GM13976 (cell line): ENCODE measurements around the gene DSCAM.
"Not testable (repeated sequence)": the region's sequence is repeated elsewhere in the genome, so short reads cannot be mapped to it uniquely, and the experiment has no call there.

Experiments used
- DNase-seq: peaks from one replicate; pipeline ENCODE4 v3.0.0; 2012; ENCODE audit warnings: low spot score
- in situ Hi-C: fragments of 300-500 bp; cut with MboI; formaldehyde crosslinking; loops from one replicate; pipeline ENCODE4 v1.12.0; 2022; ENCODE audit warnings: low sequenced_read_pairs, mixed read lengths, inconsistent platforms; ENCODE audit not compliant: unreplicated experiment
- TF ChIP-seq, protein P1 (sequence below): IDR thresholded peaks from 2 replicates; pipeline ENCODE4 v1.5.1; 2012; ENCODE audit warnings: borderline replicate concordance, mild to moderate bottlenecking; ENCODE audit not compliant: insufficient read depth; ENCODE audit errors: extremely low read depth, missing control alignments, control extremely low read depth

DSCAM gene

GRCh38 chr21:40043866-40044265 lies 803.1 kb downstream of the DSCAM start:
- in situ Hi-C loops, result no loop called here
- DNase-seq, result no peak
- TF ChIP-seq, protein P1, sequence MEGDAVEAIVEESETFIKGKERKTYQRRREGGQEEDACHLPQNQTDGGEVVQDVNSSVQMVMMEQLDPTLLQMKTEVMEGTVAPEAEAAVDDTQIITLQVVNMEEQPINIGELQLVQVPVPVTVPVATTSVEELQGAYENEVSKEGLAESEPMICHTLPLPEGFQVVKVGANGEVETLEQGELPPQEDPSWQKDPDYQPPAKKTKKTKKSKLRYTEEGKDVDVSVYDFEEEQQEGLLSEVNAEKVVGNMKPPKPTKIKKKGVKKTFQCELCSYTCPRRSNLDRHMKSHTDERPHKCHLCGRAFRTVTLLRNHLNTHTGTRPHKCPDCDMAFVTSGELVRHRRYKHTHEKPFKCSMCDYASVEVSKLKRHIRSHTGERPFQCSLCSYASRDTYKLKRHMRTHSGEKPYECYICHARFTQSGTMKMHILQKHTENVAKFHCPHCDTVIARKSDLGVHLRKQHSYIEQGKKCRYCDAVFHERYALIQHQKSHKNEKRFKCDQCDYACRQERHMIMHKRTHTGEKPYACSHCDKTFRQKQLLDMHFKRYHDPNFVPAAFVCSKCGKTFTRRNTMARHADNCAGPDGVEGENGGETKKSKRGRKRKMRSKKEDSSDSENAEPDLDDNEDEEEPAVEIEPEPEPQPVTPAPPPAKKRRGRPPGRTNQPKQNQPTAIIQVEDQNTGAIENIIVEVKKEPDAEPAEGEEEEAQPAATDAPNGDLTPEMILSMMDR, result no peak

DNA sequence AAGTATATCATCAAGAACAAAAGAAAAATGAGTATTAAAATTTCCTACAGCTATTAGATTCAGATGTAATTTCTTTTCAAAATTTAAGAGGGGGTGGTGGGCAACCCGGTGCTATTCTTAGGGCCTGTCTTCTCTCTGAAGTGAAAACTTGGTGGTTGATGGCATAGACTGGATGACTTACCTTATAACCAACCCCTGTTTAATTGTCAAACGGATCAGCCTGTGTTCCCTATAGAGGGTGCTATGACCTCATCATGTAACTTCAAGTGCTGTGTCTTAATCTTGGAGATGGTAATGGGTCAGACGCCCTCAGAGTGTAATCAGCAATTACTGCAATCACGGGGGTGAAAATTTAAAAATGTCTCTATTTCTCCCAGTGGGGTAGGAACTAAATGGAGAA lies 803.5 kb downstream of the DSCAM start:
- DNase-seq, result no peak
- TF ChIP-seq, protein P1, result no peak
- in situ Hi-C loops, result no loop called here

- TF ChIP-seq, protein P1, result no peak
- in situ Hi-C loops, result no loop called here
These were observed 805.5 kb downstream of the DSCAM start for GRCh38 chr21:40041446-40041845.

GRCh38 chr21:40033156-40033782 lies 813.7 kb downstream of the DSCAM start:
- in situ Hi-C loops, DNase-seq: not testable (repeated sequence)

More at GRCh38 chr21:40041446-40041845, 805.5 kb downstream of the DSCAM start:
- no peak for DNase-seq

DNA sequence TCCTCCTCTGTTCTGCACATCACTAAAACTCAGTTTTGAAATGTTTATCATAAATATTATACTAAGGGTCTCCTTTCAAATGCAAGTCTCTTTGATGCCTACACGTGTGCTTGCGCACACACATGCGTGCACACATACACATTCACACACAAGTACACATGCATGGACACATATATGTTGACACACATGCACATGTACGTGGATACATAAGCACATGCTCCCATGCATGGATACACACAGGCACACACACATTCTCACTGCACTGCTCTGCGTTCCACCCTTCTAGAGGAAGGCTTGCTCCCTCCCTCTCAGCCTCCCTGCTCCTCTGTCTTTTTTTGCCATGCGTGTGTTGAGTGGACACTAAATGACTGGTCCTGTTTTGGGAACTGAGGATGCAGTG lies 817.1 kb downstream of the DSCAM start:
- in situ Hi-C loops, result no loop called here
- TF ChIP-seq, protein P1, result no peak

GRCh38 chr21:40028393-40028792 lies 818.6 kb downstream of the DSCAM start:
- in situ Hi-C loops, result not testable (repeated sequence)

More for the DNA sequence above, 817.1 kb downstream of the DSCAM start:
- DNase-seq, result no peak

GRCh38 chr21:40021558-40022351 lies 825.2 kb downstream of the DSCAM start:
- in situ Hi-C loops, result no loop called here
- TF ChIP-seq, protein P1, result no peak
- DNase-seq, result no peak

More at GRCh38 chr21:40028393-40028792, 818.6 kb downstream of the DSCAM start:
- DNase-seq, result not testable (repeated sequence)
